Naive thymus-derived CD4-positive, alpha-beta T cell (primary cell): ENCODE results near the gene SFTPD. TPM values are rescaled to one million over a fixed set of nuclear protein-coding genes. Genes with fewer than 3 reads are reported as not detected.
"Not testable (repeated sequence)": the region's sequence is repeated elsewhere in the genome, so short reads cannot be mapped to it uniquely, and the experiment has no call there.

Experiments used
- ATAC-seq: fragments of 150-1000 bp; cut with Tn5 transposase; 2 replicates; pipeline ENCODE4 v1.10.0; 2021; ENCODE audit warnings: mild to moderate bottlenecking, moderate library complexity
- CTCF ChIA-PET: fragments of 350-600 bp; sonication (Branson Sonifier 250); formaldehyde crosslinking; loops from one replicate; lab custom pipeline; 2021; ENCODE audit warnings: antibody characterized with exemption; lab: Charles Lee
- POLR2A ChIA-PET: fragments of 350-600 bp; sonication (Branson Sonifier 250); formaldehyde crosslinking; loops from one replicate; lab custom pipeline; 2021; ENCODE audit warnings: antibody characterized with exemption, inconsistent platforms; lab: Charles Lee
- DNase-seq, 9 donors: peaks; one replicate each; pipeline versions ENCODE4 v3.0.0 to v3.0.0-alpha.2; 2020 to 2022; ENCODE audit warnings: mixed read lengths in 1 of 9
- H3K27ac ChIP-seq: one replicate; pipeline ENCODE4 v1.7.0; 2013; ENCODE audit warnings: mild to moderate bottlenecking, low read depth, low read length, moderate library complexity
- H3K27me3 ChIP-seq, 2 donors: one replicate each; pipeline ENCODE4 v1.7.0; 2013; ENCODE audit warnings: low read length in 2 of 2, mild to moderate bottlenecking in 2 of 2, moderate library complexity in 2 of 2; ENCODE audit not compliant: control insufficient read depth in 2 of 2, insufficient read depth in 2 of 2
- H3K36me3 ChIP-seq, 3 experiments: 1 replicate in 2 of 3; 2 replicates in 1 of 3; pipeline ENCODE4 v1.7.0; 2013; ENCODE audit warnings: low read length in 3 of 3, mild to moderate bottlenecking in 3 of 3, moderate library complexity in 1 of 3; ENCODE audit not compliant: insufficient read depth in 3 of 3, control insufficient read depth in 2 of 3
- H3K4me1 ChIP-seq, 2 donors: one replicate each; pipeline ENCODE4 v1.7.0; 2013; ENCODE audit warnings: low read length in 2 of 2, mild to moderate bottlenecking in 2 of 2, moderate library complexity in 1 of 2; ENCODE audit not compliant: control insufficient read depth in 2 of 2, insufficient read depth in 2 of 2
- H3K4me3 ChIP-seq: 2 replicates; pipeline ENCODE4 v1.7.0; 2013; ENCODE audit warnings: mild to moderate bottlenecking, low read length
- H3K9me3 ChIP-seq, 3 experiments: 1 replicate in 2 of 3; 2 replicates in 1 of 3; pipeline ENCODE4 v1.7.0; 2013; ENCODE audit warnings: low read length in 3 of 3; ENCODE audit not compliant: control insufficient read depth in 2 of 3
- H3K27ac Mint-ChIP-seq, 9 donors: one replicate each; pipeline ENCODE4 v1.8.0; 2020 to 2022; ENCODE audit warnings: mixed read lengths in 9 of 9, mild to moderate bottlenecking in 8 of 9, moderate library complexity in 5 of 9, inconsistent platforms in 2 of 9
- H3K27me3 Mint-ChIP-seq, 5 donors: one replicate each; pipeline ENCODE4 v1.8.0; 2021 to 2022; ENCODE audit warnings: mixed read lengths in 5 of 5, mild to moderate bottlenecking in 1 of 5
- H3K36me3 Mint-ChIP-seq, 5 donors: one replicate each; pipeline ENCODE4 v1.8.0; 2020 to 2022; ENCODE audit warnings: mixed read lengths in 5 of 5, mild to moderate bottlenecking in 3 of 5, inconsistent platforms in 1 of 5
- H3K4me1 Mint-ChIP-seq, 7 donors: one replicate each; pipeline ENCODE4 v1.8.0; 2020 to 2022; ENCODE audit warnings: mixed read lengths in 7 of 7, mild to moderate bottlenecking in 3 of 7, inconsistent platforms in 1 of 7
- H3K4me3 Mint-ChIP-seq, 10 donors: one replicate each; pipeline ENCODE4 v1.8.0; 2020 to 2022; ENCODE audit warnings: mild to moderate bottlenecking in 10 of 10, mixed read lengths in 10 of 10, moderate library complexity in 6 of 10, inconsistent platforms in 2 of 10
- H3K9me3 Mint-ChIP-seq, 11 donors: one replicate each; pipeline ENCODE4 v1.8.0; 2020 to 2022; ENCODE audit warnings: mixed read lengths in 11 of 11, mild to moderate bottlenecking in 4 of 11, inconsistent platforms in 1 of 11, moderate library complexity in 1 of 11
- intact Hi-C, 2 donors: fragments of 100-400 bp; cut with micrococcal nuclease; formaldehyde crosslinking; loops; one replicate each; pipeline ENCODE4 v1.15.1; 2023
- polyA plus RNA-seq, 2 donors: library from polyadenylated mRNA; unstranded; fragments of 300-500 nt; fragmentation: Illumina TruSeq; gene quantifications; one replicate each; pipeline ENCODE4 v1.2.3, GENCODE V29; 2021
- total RNA-seq, 6 experiments: library from RNA in 5 of 6; stranded (reverse) in 5 of 6; gene quantifications; 1 replicate in 5 of 6; 2 replicates in 1 of 6; pipeline ENCODE4 v1.2.3 and lab custom pipeline; 2021 to 2026

Gene SFTPD
- total and polyA plus RNA-seq, 7 experiments from 2014 or later: 0.59 TPM; not detected in 6

DNA sequence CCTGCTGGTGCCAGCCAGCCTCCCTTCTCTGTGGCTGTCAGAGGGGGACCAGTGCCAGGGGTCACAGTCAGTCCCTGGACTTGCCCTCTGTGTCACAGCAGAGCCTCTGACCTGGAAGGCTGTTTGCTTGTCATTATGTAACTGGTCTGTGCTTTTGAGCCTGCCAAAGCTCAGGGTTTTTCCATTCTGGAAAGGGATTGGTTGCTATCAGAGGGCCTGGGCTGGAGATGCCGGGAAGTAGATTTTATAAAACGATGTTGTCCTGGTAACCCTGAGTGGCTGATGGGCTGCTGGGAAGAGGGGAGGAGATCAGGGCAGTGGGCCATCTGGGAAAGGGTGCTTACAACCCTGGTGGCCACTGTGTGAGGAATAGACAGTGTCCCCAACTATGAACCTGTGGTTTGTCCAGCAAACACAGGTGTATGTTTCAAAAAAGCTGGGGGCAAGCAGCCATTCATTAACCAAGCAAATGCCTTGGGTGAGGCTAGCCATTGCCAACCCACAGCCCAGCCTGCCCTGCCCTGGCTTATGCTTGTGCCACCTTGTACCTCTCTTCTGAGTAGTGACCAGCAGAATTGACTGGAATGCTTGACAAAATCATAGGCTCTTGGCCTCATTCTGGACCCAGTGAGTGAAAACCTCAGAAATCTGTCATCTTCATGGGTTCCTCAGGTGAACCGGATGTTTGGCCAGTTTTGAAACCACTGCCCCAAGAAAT lies 21.6 kb downstream of the SFTPD start:
- peaks cover 0 to 6% (median 0%) of the 10 kb centered on the region in 7 donors for H3K4me1 Mint-ChIP-seq
- H3K4me1 ChIP-seq: no peaks in the 10 kb centered on the region
- POLR2A ChIA-PET: no interaction called here
- no peak overlapping the region for H3K27ac ChIP-seq
- H3K9me3 ChIP-seq: no peaks in the 10 kb centered on the region
- no peak overlapping the region for H3K4me3 Mint-ChIP-seq
- no peak overlapping the region for H3K27ac Mint-ChIP-seq
- H3K4me3 ChIP-seq: no peak overlapping the region
- DNase-seq (no peak), ATAC-seq (no peak)
- CTCF ChIA-PET: no interaction called here
- intact Hi-C loops: no loop called here
- peaks cover 0 to 2% (median 0%) of the 10 kb centered on the region in 5 donors for H3K36me3 Mint-ChIP-seq
- H3K27me3 ChIP-seq: no peaks in the 10 kb centered on the region
- peaks cover 17 to 25% (median 21%) of the 10 kb centered on the region in 5 donors for H3K27me3 Mint-ChIP-seq
- peaks cover 0 to 7% (median 0%) of the 10 kb centered on the region in 11 donors for H3K9me3 Mint-ChIP-seq
- no peaks in the 10 kb centered on the region for H3K36me3 ChIP-seq

DNA sequence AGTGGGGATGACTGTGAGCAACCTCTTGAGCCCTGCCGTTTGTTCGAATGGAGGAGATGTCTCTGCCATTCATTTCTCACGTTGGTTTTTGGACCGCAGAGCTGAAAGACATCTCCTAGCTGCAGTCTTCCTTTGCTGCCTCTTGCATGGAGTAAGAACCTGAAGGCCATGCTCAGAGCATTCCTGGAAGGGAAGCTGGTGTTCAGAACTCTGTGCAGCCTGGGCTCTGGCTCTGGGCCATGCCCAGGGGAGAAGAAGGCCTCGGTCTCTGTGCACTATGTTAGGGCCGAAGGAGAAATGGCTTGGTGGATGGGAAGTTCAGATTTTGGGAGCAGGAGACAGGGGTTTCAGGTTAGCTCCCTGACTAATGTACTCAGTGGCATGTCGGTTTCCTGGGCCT lies 22.9 kb downstream of the SFTPD start:
- H3K9me3 Mint-ChIP-seq: peaks cover 0 to 7% (median 0%) of the 10 kb centered on the region in 11 donors
- peaks cover 0 to 2% (median 0%) of the 10 kb centered on the region in 5 donors for H3K36me3 Mint-ChIP-seq
- intact Hi-C loops: no loop called here
- no peak overlapping the region for H3K27ac Mint-ChIP-seq
- ATAC-seq: no peak
- H3K27ac ChIP-seq: no peak overlapping the region
- no peaks in the 10 kb centered on the region for H3K36me3 ChIP-seq
- no peaks in the 10 kb centered on the region for H3K9me3 ChIP-seq
- peaks cover 13 to 18% (median 16%) of the 10 kb centered on the region in 5 donors for H3K27me3 Mint-ChIP-seq
- H3K4me1 ChIP-seq: no peaks in the 10 kb centered on the region
- POLR2A ChIA-PET: no interaction called here
- no peak overlapping the region for H3K4me3 ChIP-seq
- DNase-seq: no peak
- H3K4me3 Mint-ChIP-seq: no peak overlapping the region
- H3K4me1 Mint-ChIP-seq: peaks cover 0 to 13% (median 0%) of the 10 kb centered on the region in 7 donors
- CTCF ChIA-PET: no interaction called here
- no peaks in the 10 kb centered on the region for H3K27me3 ChIP-seq

DNA sequence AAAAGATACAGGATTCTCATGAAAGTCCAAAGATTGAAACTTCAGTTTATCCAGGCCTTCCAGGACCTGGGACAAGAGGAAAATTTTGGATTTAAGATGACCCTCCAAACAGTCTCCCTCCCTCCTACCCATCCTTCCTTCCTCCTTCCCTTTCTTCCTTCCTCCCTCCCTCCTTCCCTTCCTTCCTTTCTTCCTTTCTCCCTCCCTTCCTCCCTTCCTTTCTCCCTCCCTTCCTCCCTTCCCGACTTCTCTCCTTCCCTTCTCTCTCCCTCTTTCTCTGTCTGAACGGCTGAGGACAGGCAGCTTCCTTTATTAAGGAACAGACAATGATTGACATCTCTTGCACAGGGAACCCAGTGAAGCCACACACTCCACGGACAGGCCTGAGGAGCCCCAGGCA lies 23.3 kb downstream of the SFTPD start:
- Mint-ChIP-seq H3K36me3 (peaks cover 0 to 2% (median 0%) of the 10 kb centered on the region in 5 donors), H3K27me3 (peaks cover 10 to 14% (median 11%) of the 10 kb centered on the region in 5 donors), H3K4me1 (peaks cover 0 to 13% (median 0%) of the 10 kb centered on the region in 7 donors), H3K9me3 (peaks cover 0 to 7% (median 0%) of the 10 kb centered on the region in 11 donors), H3K27ac (no peak overlapping the region), H3K4me3 (no peak overlapping the region)
- intact Hi-C loops: no loop called here
- no peak overlapping the region for H3K4me3 ChIP-seq
- no peaks in the 10 kb centered on the region for H3K27me3 ChIP-seq
- ChIA-PET POLR2A (no interaction called here), CTCF (no interaction called here)
- H3K4me1 ChIP-seq: no peaks in the 10 kb centered on the region
- no peak overlapping the region for H3K27ac ChIP-seq
- no peaks in the 10 kb centered on the region for H3K9me3 ChIP-seq
- no peaks in the 10 kb centered on the region for H3K36me3 ChIP-seq
- no peak for DNase-seq
- no peak for ATAC-seq

DNA sequence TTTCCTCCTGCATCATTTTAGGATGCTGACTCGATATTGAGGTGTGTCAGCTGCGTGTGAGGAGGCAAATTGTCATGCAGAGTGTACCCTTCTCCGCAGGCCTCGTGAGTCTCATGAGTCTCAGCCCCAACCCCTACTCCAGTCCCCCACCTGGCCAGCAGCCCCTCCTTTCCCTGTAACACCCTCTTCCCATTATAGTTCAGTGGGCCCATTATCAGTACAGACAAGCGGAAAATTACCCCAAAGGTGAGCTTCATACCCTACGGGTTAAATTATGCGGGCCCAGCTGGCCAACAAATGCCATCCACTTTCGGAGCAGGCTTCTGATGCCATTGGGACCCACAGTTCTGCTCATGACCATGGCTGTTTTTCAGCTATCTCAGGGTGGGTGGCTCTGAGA lies 25.2 kb downstream of the SFTPD start:
- CTCF ChIA-PET: no interaction called here

DNA sequence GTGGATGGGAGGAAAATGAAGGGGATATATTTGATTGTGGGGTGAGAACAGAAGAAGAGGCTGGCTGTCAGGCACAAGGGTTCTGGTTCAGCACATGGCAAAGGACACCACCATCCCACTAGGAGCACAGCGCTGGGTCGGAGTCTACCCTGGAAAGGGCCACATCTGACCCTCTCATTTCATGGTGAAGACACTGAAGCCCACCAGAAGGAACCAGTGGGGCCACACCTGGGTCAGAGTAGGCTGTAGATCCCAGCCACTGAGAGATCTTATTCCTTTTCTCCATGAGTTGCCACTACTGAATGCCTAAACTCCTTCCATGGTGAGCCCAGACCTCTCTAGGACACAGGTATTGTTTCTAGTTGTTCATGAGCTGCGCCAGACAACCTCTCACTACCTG lies 25.8 kb downstream of the SFTPD start:
- Mint-ChIP-seq H3K4me3 (no peak overlapping the region), H3K4me1 (peaks cover 0 to 29% (median 5%) of the 10 kb centered on the region in 7 donors), H3K36me3 (peaks cover 0 to 2% (median 0%) of the 10 kb centered on the region in 5 donors), H3K27me3 (peaks cover 0 to 3% (median 0%) of the 10 kb centered on the region in 5 donors), H3K9me3 (peaks cover 0 to 7% (median 0%) of the 10 kb centered on the region in 11 donors), H3K27ac (no peak overlapping the region)
- POLR2A ChIA-PET: no interaction called here
- no peak for DNase-seq
- H3K36me3 ChIP-seq: no peaks in the 10 kb centered on the region
- H3K4me3 ChIP-seq: no peak overlapping the region
- no peaks in the 10 kb centered on the region for H3K27me3 ChIP-seq
- no peak overlapping the region for H3K27ac ChIP-seq
- H3K4me1 ChIP-seq: no peaks in the 10 kb centered on the region
- intact Hi-C loops: no loop called here
- CTCF ChIA-PET: no interaction called here
- ATAC-seq: no peak
- no peaks in the 10 kb centered on the region for H3K9me3 ChIP-seq

More for the DNA sequence above, 25.2 kb downstream of the SFTPD start:
- Mint-ChIP-seq H3K36me3 (peaks cover 0 to 2% (median 0%) of the 10 kb centered on the region in 5 donors), H3K9me3 (peaks cover 0 to 7% (median 0%) of the 10 kb centered on the region in 11 donors), H3K4me3 (no peak overlapping the region), H3K4me1 (peaks cover 0 to 23% (median 5%) of the 10 kb centered on the region in 7 donors), H3K27ac (no peak overlapping the region), H3K27me3 (peaks cover 0 to 3% (median 0%) of the 10 kb centered on the region in 5 donors)
- Histone ChIP-seq H3K27ac (no peak overlapping the region), H3K36me3 (no peaks in the 10 kb centered on the region), H3K4me1 (no peaks in the 10 kb centered on the region), H3K4me3 (no peak overlapping the region), H3K9me3 (no peaks in the 10 kb centered on the region), H3K27me3 (no peaks in the 10 kb centered on the region)
- no peak for ATAC-seq
- intact Hi-C loops: no loop called here
- POLR2A ChIA-PET: no interaction called here
- DNase-seq: no peak

DNA sequence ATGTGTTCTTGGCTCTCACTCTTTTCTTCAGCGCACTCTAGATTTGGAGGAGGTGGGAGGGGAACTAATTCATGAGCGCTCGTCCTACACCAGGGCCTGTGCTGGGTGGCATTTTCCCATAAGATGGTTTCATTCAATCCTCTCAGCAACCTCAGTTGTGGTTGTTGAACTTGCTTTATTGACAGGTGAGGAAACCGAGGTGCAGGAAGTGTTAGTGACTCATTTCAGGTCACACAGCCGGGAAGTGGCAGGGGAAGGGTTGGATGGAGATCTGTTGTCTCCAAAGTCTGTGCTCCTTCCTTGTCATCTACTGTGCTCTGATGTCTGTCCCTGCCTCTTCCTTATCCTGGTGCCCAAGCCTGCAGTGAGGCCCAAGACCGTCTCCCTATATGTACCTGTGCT lies 26.9 kb downstream of the SFTPD start:
- H3K36me3 Mint-ChIP-seq, H3K9me3 ChIP-seq, H3K9me3 Mint-ChIP-seq, H3K4me1 ChIP-seq, H3K27me3 Mint-ChIP-seq, DNase-seq, intact Hi-C loops, CTCF ChIA-PET, H3K27me3 ChIP-seq, H3K27ac ChIP-seq, H3K27ac Mint-ChIP-seq, H3K36me3 ChIP-seq, POLR2A ChIA-PET, H3K4me3 ChIP-seq, ATAC-seq: not testable (repeated sequence)
- peaks cover 0 to 29% (median 5%) of the 10 kb centered on the region in 7 donors for H3K4me1 Mint-ChIP-seq
- peak overlapping the region in 1 of 10 donors; percentile 35 for H3K4me3 Mint-ChIP-seq

DNA sequence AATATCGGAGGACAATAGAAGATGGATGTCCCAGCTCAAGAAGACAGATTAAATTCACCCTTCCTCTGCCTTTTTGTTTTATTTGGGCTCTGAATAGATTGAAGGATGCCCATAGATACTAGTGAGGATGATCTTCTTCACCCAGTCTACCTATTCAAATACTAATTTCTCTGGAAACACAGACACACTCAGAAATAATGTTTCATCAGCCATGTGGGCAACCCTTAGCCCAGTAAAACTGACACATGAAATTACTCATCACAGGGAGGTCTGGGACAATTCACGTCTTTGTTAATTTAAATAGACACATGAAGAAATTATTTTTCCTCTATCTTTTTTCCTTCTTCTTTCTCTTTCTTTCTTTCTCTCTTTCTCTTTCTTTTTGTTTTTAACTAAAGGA lies 33.1 kb downstream of the SFTPD start:
- POLR2A ChIA-PET, H3K4me1 ChIP-seq, DNase-seq, H3K9me3 Mint-ChIP-seq, H3K27me3 ChIP-seq, H3K36me3 ChIP-seq, intact Hi-C loops, ATAC-seq, H3K4me3 Mint-ChIP-seq, H3K36me3 Mint-ChIP-seq, H3K4me3 ChIP-seq, H3K9me3 ChIP-seq, H3K27ac Mint-ChIP-seq, H3K27ac ChIP-seq: not testable (repeated sequence)
- CTCF ChIA-PET: interaction anchor here (1.2 kb wide), 1 partner anchor 13 kb away, joined by 3 read pairs; no protein-coding TSS in a partner anchor
- peaks cover 0 to 19% (median 5%) of the 10 kb centered on the region in 7 donors for H3K4me1 Mint-ChIP-seq
- peaks cover 0 to 21% (median 7%) of the 10 kb centered on the region in 5 donors for H3K27me3 Mint-ChIP-seq
